Measurements from ENCODE around the gene PDK1.

DNA sequence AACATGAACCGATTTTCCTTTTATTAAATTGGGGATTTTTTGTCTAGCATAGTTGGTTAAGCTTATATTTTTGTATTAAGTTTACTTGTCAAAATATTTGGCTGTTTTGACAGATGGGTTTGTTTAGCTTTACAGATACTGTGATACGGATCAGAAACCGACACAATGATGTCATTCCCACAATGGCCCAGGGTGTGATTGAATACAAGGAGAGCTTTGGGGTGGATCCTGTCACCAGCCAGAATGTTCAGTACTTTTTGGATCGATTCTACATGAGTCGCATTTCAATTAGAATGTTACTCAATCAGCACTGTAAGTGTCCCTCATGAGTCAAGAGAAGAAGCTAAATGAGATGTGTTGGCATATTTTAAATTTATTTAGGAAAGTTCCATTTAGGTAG, 8.5 kb downstream of the PDK1 start:
- no peak for TF ChIP-seq POLR2AphosphoS5 (IDR thresholded peaks at IDR 0.05)
- TF ChIP-seq, protein P1, sequence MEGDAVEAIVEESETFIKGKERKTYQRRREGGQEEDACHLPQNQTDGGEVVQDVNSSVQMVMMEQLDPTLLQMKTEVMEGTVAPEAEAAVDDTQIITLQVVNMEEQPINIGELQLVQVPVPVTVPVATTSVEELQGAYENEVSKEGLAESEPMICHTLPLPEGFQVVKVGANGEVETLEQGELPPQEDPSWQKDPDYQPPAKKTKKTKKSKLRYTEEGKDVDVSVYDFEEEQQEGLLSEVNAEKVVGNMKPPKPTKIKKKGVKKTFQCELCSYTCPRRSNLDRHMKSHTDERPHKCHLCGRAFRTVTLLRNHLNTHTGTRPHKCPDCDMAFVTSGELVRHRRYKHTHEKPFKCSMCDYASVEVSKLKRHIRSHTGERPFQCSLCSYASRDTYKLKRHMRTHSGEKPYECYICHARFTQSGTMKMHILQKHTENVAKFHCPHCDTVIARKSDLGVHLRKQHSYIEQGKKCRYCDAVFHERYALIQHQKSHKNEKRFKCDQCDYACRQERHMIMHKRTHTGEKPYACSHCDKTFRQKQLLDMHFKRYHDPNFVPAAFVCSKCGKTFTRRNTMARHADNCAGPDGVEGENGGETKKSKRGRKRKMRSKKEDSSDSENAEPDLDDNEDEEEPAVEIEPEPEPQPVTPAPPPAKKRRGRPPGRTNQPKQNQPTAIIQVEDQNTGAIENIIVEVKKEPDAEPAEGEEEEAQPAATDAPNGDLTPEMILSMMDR (IDR thresholded peaks at IDR 0.05): no peak
